Astrocyte (in vitro differentiated cells and primary cell): ENCODE data around the gene DCST1.

Experiments
- CTCF ChIP-seq: IDR thresholded peaks from 2 replicates; pipeline ENCODE4 v1.5.1; 2011; ENCODE audit warnings: low read depth, mild to moderate bottlenecking, inconsistent platforms, low read length, moderate library complexity; ENCODE audit not compliant: insufficient read depth
- EZH2 ChIP-seq: IDR thresholded peaks from 2 replicates; pipeline ENCODE4 v1.6.1; 2012; ENCODE audit warnings: mild to moderate bottlenecking, low read length, inconsistent platforms; ENCODE audit not compliant: insufficient read depth

- TF ChIP-seq CTCF = no peak
- no peak for TF ChIP-seq EZH2
Observed at GRCh38 chr1:155092131-155092530, 58.5 kb downstream of the DCST1 start.
